PFSK-1 (cell line): ENCODE results near the gene STMND1.

Experiments
- FOXP2 ChIP-seq: optimal IDR thresholded peaks from 2 replicates; pipeline ENCODE3; 2011; ENCODE audit warnings: borderline replicate concordance, control low read depth, inconsistent platforms; ENCODE audit not compliant: insufficient read depth; ENCODE audit errors: extremely low read length, extremely low read depth
- POLR2AphosphoS5 ChIP-seq: IDR thresholded peaks from 2 replicates; pipeline ENCODE4 v1.6.1; 2012; ENCODE audit warnings: low read depth, mild to moderate bottlenecking, control low read depth, low read length, moderate library complexity
- REST ChIP-seq, 2 experiments: IDR thresholded peaks; 2 replicates each; pipeline versions ENCODE4 v1.6.1 to v1.8.0; 2011 to 2012; ENCODE audit warnings: low read depth in 2 of 2, low read length in 2 of 2, control low read depth in 1 of 2, inconsistent platforms in 1 of 2, mild to moderate bottlenecking in 1 of 2, moderate library complexity in 1 of 2; ENCODE audit not compliant: insufficient read depth in 1 of 2
- SIN3A ChIP-seq: IDR thresholded peaks from 2 replicates; pipeline ENCODE4 v1.6.1; 2012; ENCODE audit warnings: mild to moderate bottlenecking, low read length, moderate library complexity, borderline replicate concordance; ENCODE audit not compliant: insufficient read depth
- TAF1 ChIP-seq: IDR thresholded peaks from 2 replicates; pipeline ENCODE4 v1.6.1; 2012; ENCODE audit warnings: low read length, control low read depth, borderline replicate concordance; ENCODE audit not compliant: insufficient read depth

STMND1 gene

GRCh38 chr6:17096096-17096495 is 5.8 kb upstream of the STMND1 start:
- TF ChIP-seq TAF1 (no peak), POLR2AphosphoS5 (no peak), REST (IDR thresholded peaks at IDR 0.05; ENCODE audit: insufficient read depth in 1 of 2, low read depth in 2 of 2, low read length in 2 of 2) (no peak), FOXP2 (no peak), SIN3A (no peak)

DNA sequence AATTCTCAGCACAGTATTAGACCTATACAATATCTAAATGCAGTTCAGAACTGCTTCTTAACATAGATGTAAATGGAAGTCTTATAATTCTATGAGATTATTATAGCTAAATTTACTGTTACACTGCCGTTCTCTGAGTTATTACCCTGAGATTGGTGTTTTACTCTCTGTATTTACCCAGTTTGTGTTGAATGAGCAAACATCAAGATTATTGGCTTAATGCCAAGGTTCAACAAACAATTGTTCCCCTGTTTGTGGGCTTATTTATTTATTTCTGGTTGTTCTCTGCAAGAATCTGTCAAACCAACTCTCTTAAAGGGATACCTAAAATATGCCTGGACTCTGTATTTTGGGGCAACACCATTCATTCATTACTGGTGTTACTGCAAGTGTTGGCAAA is 5.2 kb upstream of the STMND1 start:
- TF ChIP-seq POLR2AphosphoS5 (no peak), REST (IDR thresholded peaks at IDR 0.05; ENCODE audit: insufficient read depth in 1 of 2, low read depth in 2 of 2, low read length in 2 of 2) (no peak), SIN3A (no peak), FOXP2 (no peak), TAF1 (no peak)

- TF ChIP-seq POLR2AphosphoS5 (no peak), TAF1 (no peak), REST (IDR thresholded peaks at IDR 0.05; ENCODE audit: insufficient read depth in 1 of 2, low read depth in 2 of 2, low read length in 2 of 2) (no peak), SIN3A (no peak), FOXP2 (no peak)
Measured at GRCh38 chr6:17097982-17098381, 3.9 kb upstream of the STMND1 start.

GRCh38 chr6:17098538-17098937 is 3.3 kb upstream of the STMND1 start:
- TF ChIP-seq FOXP2 (no peak), REST (IDR thresholded peaks at IDR 0.05; ENCODE audit: insufficient read depth in 1 of 2, low read depth in 2 of 2, low read length in 2 of 2) (no peak), TAF1 (no peak), POLR2AphosphoS5 (no peak), SIN3A (no peak)

DNA sequence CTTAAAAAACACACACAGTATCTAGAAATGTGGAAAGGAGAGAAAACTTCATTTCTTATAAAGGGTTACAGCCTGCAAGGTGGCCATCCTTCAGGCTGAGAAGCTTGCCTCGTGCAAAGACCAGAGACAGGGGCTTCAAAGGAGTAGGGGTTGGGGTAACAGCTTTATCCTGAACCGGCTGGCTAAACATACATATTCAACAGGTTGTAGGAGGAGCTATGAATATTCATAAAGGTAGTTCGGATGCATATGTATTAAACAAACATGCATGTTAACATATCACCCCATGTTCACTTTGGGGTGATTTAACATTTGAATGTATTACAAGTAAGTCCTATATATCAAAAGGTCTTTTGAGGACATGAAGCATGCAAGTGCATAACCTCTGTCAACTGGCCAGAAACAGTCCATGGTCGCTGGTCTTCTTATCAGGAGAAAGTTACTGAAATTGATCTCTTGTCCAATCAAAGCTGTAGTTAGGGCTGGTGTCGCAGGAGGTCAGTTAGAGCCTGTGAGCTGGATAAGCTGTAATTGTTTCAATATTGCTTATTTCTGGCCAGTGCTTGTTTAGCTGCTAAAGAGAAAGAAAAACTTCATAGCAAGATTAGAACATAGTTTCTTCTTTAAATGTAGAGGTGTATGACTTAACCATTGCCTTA is 2.3 kb upstream of the STMND1 start:
- TF ChIP-seq TAF1 (no peak), REST (IDR thresholded peaks at IDR 0.05; ENCODE audit: insufficient read depth in 1 of 2, low read depth in 2 of 2, low read length in 2 of 2) (no peak), POLR2AphosphoS5 (no peak), FOXP2 (no peak), SIN3A (no peak)
